Measurements from ENCODE around the gene SLC18A3.

SLC18A3 gene

DNA sequence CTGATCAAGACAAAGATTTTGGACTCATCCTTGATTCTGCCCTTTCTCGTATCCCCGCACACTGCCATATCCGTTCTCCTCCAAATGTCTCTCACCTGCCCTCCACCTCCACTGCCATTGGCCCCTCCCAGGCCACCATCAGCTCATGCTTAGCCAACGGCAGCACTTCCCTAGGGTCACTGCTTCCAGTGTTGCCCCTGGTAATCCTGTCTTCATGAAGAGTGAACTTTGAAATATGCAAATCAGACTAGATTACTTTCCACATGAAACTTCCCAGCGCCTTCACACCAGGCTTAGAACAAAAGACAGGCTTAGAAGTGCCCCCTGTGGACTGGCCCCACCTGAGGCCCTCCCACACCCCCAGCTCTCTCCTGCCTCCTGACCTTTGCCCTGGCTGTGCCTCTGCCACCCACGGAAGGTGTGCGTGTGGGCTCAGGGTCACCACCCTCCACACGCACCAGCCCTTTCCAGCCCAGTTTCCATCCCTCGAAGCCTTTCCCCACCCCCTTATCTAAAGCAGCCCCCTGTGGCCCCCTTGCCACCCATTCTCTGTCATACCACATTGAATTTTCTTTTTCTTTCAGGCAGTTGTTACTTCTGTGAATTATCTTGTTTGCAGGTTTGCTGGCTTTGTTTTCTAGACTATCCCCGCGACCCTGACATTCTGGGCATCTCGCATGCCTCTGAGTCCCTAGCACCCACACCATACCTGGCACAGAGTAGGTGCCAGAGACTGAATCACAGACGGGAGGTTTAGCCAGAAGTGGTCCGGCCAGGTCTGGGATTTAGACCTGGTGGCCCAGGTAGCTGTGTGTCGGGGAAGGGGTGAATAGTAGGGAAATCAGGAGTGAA lies 42.5 kb downstream of the SLC18A3 start:
- no peak for DNase-seq

DNA sequence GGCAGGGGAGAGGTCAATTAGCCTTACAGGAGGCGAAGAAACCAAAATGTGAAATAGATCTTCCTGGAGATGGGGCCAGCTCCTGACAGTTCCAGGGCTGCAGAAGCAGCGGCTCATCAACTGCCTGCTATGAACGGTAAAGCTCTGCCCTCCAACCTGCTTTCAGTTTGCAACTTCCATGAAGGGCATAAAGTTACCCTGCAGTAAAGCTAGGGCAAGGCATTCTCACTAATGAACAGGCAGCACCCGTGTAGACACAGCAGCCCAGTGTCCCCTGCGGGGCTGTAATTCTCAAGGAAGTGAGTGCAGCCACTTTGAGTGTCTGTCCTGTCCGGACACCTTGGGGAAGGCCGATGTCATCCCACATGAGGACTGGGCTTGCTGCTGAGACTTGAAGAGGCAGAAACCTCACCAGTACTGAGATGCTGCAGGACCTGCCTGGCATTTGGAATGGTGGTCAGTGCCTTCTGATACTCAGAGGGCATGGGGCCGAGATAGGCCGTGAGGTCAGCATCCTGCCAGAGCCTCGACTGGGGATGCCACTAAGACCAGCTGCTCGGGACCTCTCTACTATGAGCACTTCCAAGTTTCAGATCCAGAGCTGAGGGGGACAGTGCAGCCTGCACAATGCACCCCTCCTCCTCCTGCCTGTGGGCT lies 43.3 kb downstream of the SLC18A3 start:
- no peak for DNase-seq

DNA sequence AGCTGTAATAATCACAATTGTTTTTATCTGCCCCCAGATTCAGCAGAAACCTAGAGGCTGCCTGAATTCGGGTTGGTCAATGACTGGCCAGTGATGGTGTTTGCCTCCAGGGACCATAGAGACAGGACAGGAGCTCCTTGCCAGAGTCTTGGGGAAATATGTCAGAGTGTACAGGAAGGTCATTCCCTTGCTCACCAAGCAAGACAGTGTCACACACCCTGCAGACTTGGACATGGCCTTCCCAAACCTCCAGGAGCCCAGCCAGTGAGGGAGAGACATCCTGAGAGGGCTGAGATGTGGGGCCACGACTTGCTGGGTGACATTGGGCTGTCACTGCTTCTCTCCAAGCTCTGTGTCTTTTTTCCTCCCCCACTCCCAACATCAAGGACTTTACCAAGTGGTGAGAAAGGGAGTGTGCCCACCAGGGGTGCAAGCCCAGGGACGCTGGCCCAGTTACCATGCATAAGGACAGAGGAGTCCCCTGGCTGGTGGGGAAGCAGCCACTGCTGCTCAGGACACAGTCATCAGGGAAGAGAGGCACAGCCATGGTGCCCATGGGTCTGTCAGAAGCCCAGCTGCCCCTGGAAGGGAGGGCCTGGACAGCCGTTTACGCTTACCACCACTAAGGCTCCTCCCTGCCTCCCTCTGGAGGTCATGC lies 44.1 kb downstream of the SLC18A3 start:
- no peak for DNase-seq

DNA sequence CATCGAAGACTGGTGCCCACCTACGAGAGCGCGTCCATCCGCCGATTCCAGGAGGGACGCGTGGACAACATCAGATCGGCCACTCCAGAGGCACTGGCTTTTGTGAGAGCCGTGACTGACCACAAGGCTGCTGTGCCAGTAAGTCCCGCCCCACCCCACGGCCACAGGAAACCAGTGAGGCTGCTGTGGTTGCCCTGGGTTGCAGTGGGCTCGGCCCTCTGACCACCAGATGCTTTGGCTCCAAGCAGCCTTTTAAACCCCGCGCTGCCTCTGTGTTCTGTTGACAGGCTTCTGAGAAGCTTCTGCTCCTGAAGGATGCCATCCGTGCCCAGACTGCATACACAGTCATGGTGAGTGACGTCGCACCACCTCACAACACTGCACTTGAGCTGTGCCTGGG lies 45.0 kb downstream of the SLC18A3 start:
- no peak for DNase-seq

DNA sequence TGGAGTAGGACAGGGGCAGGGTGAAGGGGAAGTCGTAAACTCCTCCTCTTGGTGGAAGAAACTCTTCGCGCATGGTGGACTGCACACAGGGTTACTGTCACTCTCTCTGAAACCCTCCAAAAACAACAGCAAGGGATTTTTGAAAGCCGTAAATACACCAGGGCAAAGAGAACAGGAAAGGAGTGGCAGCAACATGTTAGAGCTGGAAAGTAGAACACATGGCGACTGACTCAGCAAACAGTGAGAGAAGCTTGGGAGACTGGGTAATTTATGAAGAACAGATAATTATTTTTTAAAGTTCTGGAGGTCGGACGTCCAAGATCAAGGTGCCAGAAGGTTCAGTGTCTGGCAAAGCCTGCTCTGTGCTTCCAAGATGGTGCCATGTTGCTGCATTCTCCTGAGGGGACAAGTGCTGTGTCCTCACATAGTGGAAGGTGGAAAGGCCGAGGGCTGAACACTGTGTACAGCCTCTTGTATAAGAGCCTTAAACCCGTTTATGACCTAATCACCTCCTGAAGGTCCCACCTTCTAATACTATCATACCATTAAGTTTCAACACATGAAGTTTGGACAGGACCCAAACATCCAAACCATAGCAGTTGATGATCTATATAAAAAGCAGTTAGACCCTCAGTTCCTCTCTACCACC lies 46.9 kb downstream of the SLC18A3 start:
- no peak for DNase-seq

DNA sequence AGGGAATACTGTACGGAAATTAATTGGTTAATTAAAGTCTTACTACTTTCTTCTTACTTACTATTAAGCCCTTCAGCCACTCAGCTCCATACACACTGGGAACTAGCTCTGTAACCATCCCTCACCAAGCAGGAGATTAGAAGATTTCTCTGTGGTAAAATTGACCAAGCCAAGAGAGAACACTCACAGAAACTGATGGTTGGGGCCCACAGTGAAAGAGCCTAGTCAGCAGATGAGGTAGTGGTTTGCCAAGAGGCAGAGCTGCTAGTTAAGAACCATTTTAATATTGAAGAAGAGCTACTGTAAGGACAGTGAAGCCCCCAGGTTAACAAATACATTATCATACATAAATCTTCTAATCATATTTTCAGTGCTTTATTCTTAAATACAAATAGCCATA lies 47.5 kb downstream of the SLC18A3 start:
- no peak for DNase-seq

DNA sequence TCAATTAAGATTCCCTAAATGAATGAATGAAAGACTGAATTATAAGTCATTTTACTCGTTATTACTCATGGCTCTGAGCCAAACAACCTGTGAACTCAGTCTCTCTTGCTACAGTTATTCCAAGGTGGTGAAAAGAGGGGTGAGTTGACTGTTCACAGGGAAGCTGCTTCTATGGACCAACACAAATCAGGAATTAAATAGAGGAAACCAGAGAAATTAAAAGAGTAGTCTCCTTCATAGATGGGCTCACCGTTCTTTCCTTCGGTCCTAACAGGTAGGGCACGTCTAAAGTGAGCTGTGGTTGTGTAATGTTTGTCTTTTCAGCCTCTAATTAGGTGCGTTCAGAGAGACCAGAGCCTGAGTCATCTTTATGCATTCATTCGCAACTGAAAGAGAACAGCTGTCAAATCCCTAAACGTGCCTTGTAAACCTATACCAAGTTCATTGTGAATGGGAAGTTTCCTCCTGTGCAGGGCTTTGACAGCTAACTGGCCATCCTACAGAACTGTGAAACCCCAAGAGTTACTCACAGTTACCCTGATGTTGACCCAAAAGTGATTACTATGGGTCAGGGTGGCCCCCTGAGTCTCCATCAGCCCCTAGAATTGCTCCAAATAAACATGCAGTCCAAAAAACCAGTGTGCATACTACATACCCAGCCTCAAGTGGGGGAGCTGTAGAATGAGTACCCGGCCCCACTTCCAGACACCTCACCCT lies 51.2 kb downstream of the SLC18A3 start:
- no peak for DNase-seq
